K562 (cell line): ENCODE results near the gene GRIK5. TPM values are rescaled to one million over a fixed set of nuclear protein-coding genes. Genes with fewer than 3 reads are reported as not detected.

ENCODE experiments used
- ATAC-seq: fragments of 200-7000 bp; cut with Tn5 transposase; 3 replicates; pipeline ENCODE4 v1.9.1; 2020; ENCODE audit warnings: moderate library complexity
- BruUV-seq: library from RNA; stranded (reverse); fragments of 400-500 nt; replicated peaks from 2 replicates; lab custom pipeline; 2021; lab: Mats Ljungman, UMichigan
- CTCF ChIA-PET: fragments of 300-600 bp; formaldehyde crosslinking; extraction: SDS; loops from one replicate; lab custom pipeline; 2021; ENCODE audit warnings: low intra/inter-chr PET ratio; lab: Yijun Ruan, JAX
- POLR2A ChIA-PET: fragments of 300-600, 350-650 bp; sonication (Branson Sonifier 250); formaldehyde crosslinking; extraction: SDS; loops from one replicate; lab custom pipeline; 2021; ENCODE audit warnings: antibody characterized with exemption, inconsistent platforms; lab: Yijun Ruan, JAX
- DNase-seq, 4 experiments: peaks; one replicate each; pipeline versions ENCODE4 v3.0.0 to v3.0.0-alpha.2; 2011 to 2018; ENCODE audit warnings: low spot score in 3 of 4, mixed read lengths in 3 of 4; ENCODE audit errors: extremely low read depth in 1 of 4
- FAIRE-seq: peaks from 2 replicates; lab custom pipeline; 2011; peaks lifted over from hg19 to GRCh38; lab: Jason Lieb, UNC
- H2AFZ ChIP-seq: 2 replicates; pipeline ENCODE4 v1.6.0; 2011; ENCODE audit warnings: low read depth, low read length, control low read depth, inconsistent platforms
- H3K27ac ChIP-seq: fragments of 200-600 bp; 3 replicates; pipeline ENCODE4 v1.8.0; 2011; ENCODE audit warnings: low read depth, mild to moderate bottlenecking, control low read depth, inconsistent platforms, low read length, moderate library complexity, mixed read lengths; ENCODE audit errors: extremely low read depth
- H3K27me3 ChIP-seq, 2 experiments: fragments of 300-600 bp in 1 of 2; 2 replicates in 1 of 2; 3 replicates in 1 of 2; pipeline versions ENCODE4 v1.6.0 to v1.8.0; 2011; ENCODE audit warnings: inconsistent platforms in 2 of 2, low read length in 2 of 2, mild to moderate bottlenecking in 1 of 2, mixed read lengths in 1 of 2, moderate library complexity in 1 of 2; ENCODE audit not compliant: control insufficient read depth in 2 of 2, insufficient read depth in 2 of 2
- H3K36me3 ChIP-seq: fragments of 300-600 bp; 3 replicates; pipeline ENCODE4 v1.8.0; 2011; ENCODE audit warnings: mild to moderate bottlenecking, low read length, inconsistent platforms; ENCODE audit not compliant: control insufficient read depth, insufficient read depth
- H3K4me1 ChIP-seq, 2 experiments: fragments of 200-600 bp in 1 of 2; replicated peaks in 1 of 2; 2 replicates in 1 of 2; 3 replicates in 1 of 2; pipeline versions ENCODE4 v1.5.1 to v1.8.0; 2011; ENCODE audit warnings: inconsistent platforms in 2 of 2, low read length in 2 of 2, mild to moderate bottlenecking in 1 of 2, mixed read lengths in 1 of 2, moderate library complexity in 1 of 2; ENCODE audit not compliant: control insufficient read depth in 2 of 2, insufficient read depth in 2 of 2
- H3K4me2 ChIP-seq: 2 replicates; pipeline ENCODE4 v1.6.1; 2011; ENCODE audit warnings: low read length, control low read depth, inconsistent platforms, mixed read lengths; ENCODE audit not compliant: insufficient read depth
- H3K4me3 ChIP-seq: fragments of 200-600 bp; sonication (generic), shearing (Covaris generic); 2 replicates; pipeline ENCODE4 v1.5.1; 2016; ENCODE audit warnings: control low read depth, inconsistent platforms
- H3K79me2 ChIP-seq: fragments of 200-600 bp; 3 replicates; pipeline ENCODE4 v1.8.0; 2011; ENCODE audit warnings: low read length, inconsistent platforms; ENCODE audit not compliant: control insufficient read depth, insufficient read depth
- H3K9ac ChIP-seq, 2 experiments: 2 replicates each; pipeline versions ENCODE4 v1.6.0 to v1.6.1; 2011; ENCODE audit warnings: low read depth in 2 of 2, low read length in 2 of 2, control low read depth in 1 of 2, inconsistent platforms in 1 of 2, mild to moderate bottlenecking in 1 of 2, mixed read lengths in 1 of 2; ENCODE audit not compliant: insufficient read depth in 1 of 2
- H3K9me1 ChIP-seq: one replicate; pipeline ENCODE4 v1.6.0; 2011; ENCODE audit warnings: inconsistent platforms, mild to moderate bottlenecking, low read length, moderate library complexity; ENCODE audit not compliant: control insufficient read depth, insufficient read depth
- H3K9me3 ChIP-seq: replicated peaks from 2 replicates; pipeline ENCODE4 v1.5.1; 2011; ENCODE audit warnings: low read depth, low read length, inconsistent platforms; ENCODE audit not compliant: control insufficient read depth, insufficient read depth
- H4K20me1 ChIP-seq: replicated peaks from 2 replicates; pipeline ENCODE4 v1.6.1; 2011; ENCODE audit warnings: low read length, inconsistent platforms, mixed read lengths; ENCODE audit not compliant: control insufficient read depth, insufficient read depth
- BCL6 ChIP-seq: fragments of 250-450 bp; sonication (Bioruptor Pico); IDR thresholded peaks from 2 replicates; pipeline ENCODE4 v1.4.0; 2020
- ETV6 ChIP-seq, 3 experiments: fragments of 150-350 bp in 1 of 3; sonication (generic) in 1 of 3; formaldehyde crosslinking in 1 of 3; IDR thresholded peaks; 2 replicates each; pipeline versions ENCODE4 v1.6.1 to v1.8.0; 2014 to 2022; ENCODE audit warnings: borderline replicate concordance in 2 of 3, low read depth in 2 of 3, antibody characterized with exemption in 1 of 3, low read length in 1 of 3, mild to moderate bottlenecking in 1 of 3, missing genetic modification reagents in 1 of 3
- IRF2 ChIP-seq: sonication (generic); formaldehyde crosslinking; IDR thresholded peaks from 2 replicates; pipeline ENCODE4 v1.8.1; 2022; ENCODE audit warnings: mild to moderate bottlenecking, missing genetic modification reagents
- JUND ChIP-seq, 2 experiments: IDR thresholded peaks; 2 replicates in 1 of 2; 3 replicates in 1 of 2; pipeline ENCODE4 v1.6.1; 2011; ENCODE audit warnings: borderline replicate concordance in 2 of 2, low read depth in 2 of 2, low read length in 2 of 2, improper control_type of control experiment in 1 of 2, missing biosample characterization in 1 of 2, missing genetic modification characterization in 1 of 2, missing genetic modification reagents in 1 of 2
- NR1H2 ChIP-seq: sonication (generic); formaldehyde crosslinking; IDR thresholded peaks from 2 replicates; pipeline ENCODE4 v1.4.0; 2020; ENCODE audit warnings: mild to moderate bottlenecking, missing genetic modification reagents
- WGBS: fragments of 100-300 bp; shearing (Covaris generic); methylation state at CpG from one replicate; pipeline ENCODE4 v1.1.6; 2016; ENCODE audit warnings: low coverage, mixed read lengths; ENCODE audit not compliant: insufficient coverage; ENCODE audit errors: missing lambda C conversion rate; 5-methylcytosine and 5-hydroxymethylcytosine counted together
- in situ Hi-C: fragments of 300-500 bp; cut with MboI; formaldehyde crosslinking; loops from 4 replicates; pipeline ENCODE4 v1.15.0; 2018; ENCODE audit warnings: inconsistent platforms, mixed read lengths
- intact Hi-C: fragments of 100-400 bp; cut with micrococcal nuclease; formaldehyde crosslinking; loops from 2 replicates; pipeline ENCODE4 v1.14.2; 2022
- polyA plus RNA-seq, 8 experiments: library from polyadenylated mRNA; depleted of rRNA in 4 of 8; stranded (reverse) in 5 of 8; unstranded in 3 of 8; fragments of >200 nt; fragmentation: Nextera tagmentation in 2 of 8; fragmentation: Illumina TruSeq in 1 of 8; extraction: Ambion mirVana in 2 of 8; extraction: Trizol in 1 of 8; gene quantifications; 2 replicates each; pipeline versions ENCODE4 v1.2.1 to v1.2.3, GENCODE V29; 2011 to 2014; ENCODE audit warnings: inconsistent platforms in 1 of 8, missing spikeins in 1 of 8
- total RNA-seq, 7 experiments: library from RNA; depleted of rRNA in 6 of 7; stranded (reverse); fragments of >200 nt in 6 of 7; fragmentation: Illumina TruSeq in 2 of 7; extraction: Trizol in 2 of 7; gene quantifications; 2 replicates each; pipeline versions ENCODE4 v1.2.1 to v1.2.3, GENCODE V29; 2011 to 2021; ENCODE audit warnings: low replicate concordance in 1 of 7

GRIK5 gene
- total and polyA plus RNA-seq, 9 of the 15 experiments (the other 6 are each of a cell fraction or from before 2014, with no cell fraction given), result 0.04 to 0.55 (median 0.27) TPM; not detected in 2

DNA sequence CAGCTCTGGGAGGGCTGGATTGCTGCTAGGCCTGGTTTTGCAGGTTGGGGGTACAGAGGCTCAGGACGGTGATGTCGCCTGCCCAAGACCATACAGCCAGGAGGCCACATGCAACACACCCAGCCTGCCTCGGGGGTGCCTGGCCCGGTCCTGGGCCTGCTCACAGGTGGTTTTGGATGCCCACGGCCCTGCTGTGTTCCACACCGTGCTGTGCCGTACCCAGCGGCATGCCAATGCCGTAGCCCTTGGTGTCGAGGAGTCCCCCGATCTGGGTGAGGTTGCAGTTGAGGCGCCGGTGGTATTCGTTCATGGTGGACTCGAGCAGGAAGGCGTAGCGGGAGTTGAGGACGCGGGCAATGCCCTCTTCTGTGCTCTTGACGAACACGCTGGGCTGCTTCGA lies 64.5 kb downstream of the GRIK5 start:
- ChIA-PET CTCF (no interaction called here), POLR2A (no interaction called here)
- WGBS, result 52% methylated on average over 16 of the region's 22 CpGs
- no peaks in the 10 kb centered on the region for H3K9me3 ChIP-seq
- intact Hi-C loops (no loop called here), in situ Hi-C loops (no loop called here)
- DNase-seq, result no peak
- H3K27me3 ChIP-seq, result peaks cover 7 to 38% of the 10 kb centered on the region in 2 experiments
- no peak for FAIRE-seq
- TF ChIP-seq NR1H2 (CRISPR knock-in tag), result no peak
- TF ChIP-seq IRF2 (CRISPR knock-in tag), result no peak
- no peak for TF ChIP-seq ETV6 (IDR thresholded peaks at IDR 0.05; ENCODE audit: borderline replicate concordance in 1 of 2, low read depth in 2 of 2, low read length in 1 of 2)
- TF ChIP-seq ETV6 (CRISPR knock-in tag; IDR thresholded peaks at IDR 0.05; ENCODE audit: borderline replicate concordance), result no peak
- no peak for TF ChIP-seq JUND (IDR thresholded peaks at IDR 0.05; ENCODE audit: borderline replicate concordance, low read depth, low read length)
- no peak for TF ChIP-seq JUND (tag; IDR thresholded peaks at IDR 0.05; ENCODE audit: borderline replicate concordance, low read depth, low read length)
- no peak for TF ChIP-seq BCL6 (CRISPR knock-in tag)
- no peak overlapping the region for H3K27ac ChIP-seq
- no peak overlapping the region for H3K4me3 ChIP-seq
- no peak overlapping the region for H3K4me2 ChIP-seq
- no peaks in the 10 kb centered on the region; the same call in 1 of the 2 replicates for H4K20me1 ChIP-seq
- H3K36me3 ChIP-seq, result no peaks in the 10 kb centered on the region
- H2AFZ ChIP-seq, result no peak overlapping the region
- no peak for ATAC-seq
- H3K79me2 ChIP-seq, result no peaks in the 10 kb centered on the region
- peaks cover 15 to 16% of the 10 kb centered on the region in 2 experiments for H3K4me1 ChIP-seq
- no TSS peak for BruUV-seq
- no peaks in the 10 kb centered on the region for H3K9me1 ChIP-seq
- no peak overlapping the region for H3K9ac ChIP-seq
